Activated B cell treated with CpG ODN at 0.5 μM for 24 hours (primary cell): Measurements from ENCODE around the gene KIAA1549. TPM values are rescaled to one million over a fixed set of nuclear protein-coding genes. Genes with fewer than 3 reads are reported as not detected.
"Not testable (repeated sequence)": the region's sequence is repeated elsewhere in the genome, so short reads cannot be mapped to it uniquely, and the experiment has no call there.

Experiments
- ATAC-seq: fragments of 200-7000 bp; cut with Tn5 transposase; one replicate; pipeline ENCODE4 v1.10.0; 2021; ENCODE audit warnings: low read depth, mild to moderate bottlenecking, moderate library complexity
- CTCF ChIA-PET: fragments of 350-600 bp; sonication (Branson Sonifier 250); formaldehyde crosslinking; loops from one replicate; lab custom pipeline; 2021; ENCODE audit warnings: antibody characterized with exemption; lab: Charles Lee
- POLR2A ChIA-PET: fragments of 350-600 bp; sonication (Branson Sonifier 250); formaldehyde crosslinking; loops from one replicate; lab custom pipeline; 2021; ENCODE audit warnings: antibody characterized with exemption; lab: Charles Lee
- DNase-seq: peaks from one replicate; pipeline ENCODE4 v3.0.0; 2022
- H3K27ac Mint-ChIP-seq: one replicate; pipeline ENCODE4 v1.8.0; 2020; ENCODE audit warnings: mixed read lengths
- H3K27me3 Mint-ChIP-seq: one replicate; pipeline ENCODE4 v1.8.0; 2021; ENCODE audit warnings: mixed read lengths
- H3K36me3 Mint-ChIP-seq: one replicate; pipeline ENCODE4 v1.8.0; 2021; ENCODE audit warnings: low read depth, mixed read lengths
- H3K4me1 Mint-ChIP-seq: one replicate; pipeline ENCODE4 v1.8.0; 2021; ENCODE audit warnings: mixed read lengths
- H3K4me3 Mint-ChIP-seq: one replicate; pipeline ENCODE4 v1.8.0; 2020; ENCODE audit warnings: mild to moderate bottlenecking, mixed read lengths
- H3K9me3 Mint-ChIP-seq: one replicate; pipeline ENCODE4 v1.8.0; 2020; ENCODE audit warnings: mixed read lengths
- intact Hi-C: fragments of 100-400 bp; cut with micrococcal nuclease; formaldehyde crosslinking; loops from one replicate; pipeline ENCODE4 v1.15.1; 2024
- total RNA-seq: library from RNA; stranded (reverse); gene quantifications from 2 replicates; pipeline ENCODE4 v1.2.3, GENCODE V29; 2022
- TF ChIP-seq, protein P1 (sequence below): fragments of 200-600 bp; IDR thresholded peaks from one replicate; pipeline ENCODE4 v1.8.0; 2022; ENCODE audit warnings: antibody characterized with exemption, mild to moderate bottlenecking

KIAA1549 gene
- total RNA-seq, 1 donor from 2014 or later = 0.42 TPM

DNA sequence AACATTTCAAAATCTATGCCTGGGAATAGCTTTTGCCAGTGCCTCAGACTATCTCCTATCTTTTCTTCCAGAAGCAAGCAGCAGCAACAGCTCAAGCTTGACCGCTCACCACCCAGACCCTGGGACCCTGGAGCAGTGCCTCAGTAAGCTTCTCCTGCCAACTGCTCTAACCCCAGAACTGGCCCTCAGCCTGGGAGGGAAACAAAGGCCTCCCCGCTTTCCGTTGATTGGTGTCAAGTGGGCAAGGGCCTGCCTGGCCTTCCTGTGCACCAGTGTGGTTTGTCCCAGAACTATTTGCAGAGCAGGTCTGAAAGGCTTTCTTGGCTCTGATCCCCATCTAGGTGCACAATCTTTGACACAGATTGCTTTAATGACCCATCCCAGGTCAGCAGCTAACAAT is 179.9 kb downstream of the KIAA1549 start:
- no peak overlapping the region for H3K27ac Mint-ChIP-seq
- H3K36me3 Mint-ChIP-seq = no peaks in the 10 kb centered on the region
- H3K9me3 Mint-ChIP-seq = no peaks in the 10 kb centered on the region
- no peaks in the 10 kb centered on the region for H3K4me1 Mint-ChIP-seq
- TF ChIP-seq, protein P1, sequence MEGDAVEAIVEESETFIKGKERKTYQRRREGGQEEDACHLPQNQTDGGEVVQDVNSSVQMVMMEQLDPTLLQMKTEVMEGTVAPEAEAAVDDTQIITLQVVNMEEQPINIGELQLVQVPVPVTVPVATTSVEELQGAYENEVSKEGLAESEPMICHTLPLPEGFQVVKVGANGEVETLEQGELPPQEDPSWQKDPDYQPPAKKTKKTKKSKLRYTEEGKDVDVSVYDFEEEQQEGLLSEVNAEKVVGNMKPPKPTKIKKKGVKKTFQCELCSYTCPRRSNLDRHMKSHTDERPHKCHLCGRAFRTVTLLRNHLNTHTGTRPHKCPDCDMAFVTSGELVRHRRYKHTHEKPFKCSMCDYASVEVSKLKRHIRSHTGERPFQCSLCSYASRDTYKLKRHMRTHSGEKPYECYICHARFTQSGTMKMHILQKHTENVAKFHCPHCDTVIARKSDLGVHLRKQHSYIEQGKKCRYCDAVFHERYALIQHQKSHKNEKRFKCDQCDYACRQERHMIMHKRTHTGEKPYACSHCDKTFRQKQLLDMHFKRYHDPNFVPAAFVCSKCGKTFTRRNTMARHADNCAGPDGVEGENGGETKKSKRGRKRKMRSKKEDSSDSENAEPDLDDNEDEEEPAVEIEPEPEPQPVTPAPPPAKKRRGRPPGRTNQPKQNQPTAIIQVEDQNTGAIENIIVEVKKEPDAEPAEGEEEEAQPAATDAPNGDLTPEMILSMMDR = no peak
- no peak overlapping the region for H3K4me3 Mint-ChIP-seq
- ChIA-PET POLR2A (no interaction called here), CTCF (no interaction called here)
- DNase-seq (no peak), ATAC-seq (no peak)
- intact Hi-C loops = no loop called here
- no peaks in the 10 kb centered on the region for H3K27me3 Mint-ChIP-seq

DNA sequence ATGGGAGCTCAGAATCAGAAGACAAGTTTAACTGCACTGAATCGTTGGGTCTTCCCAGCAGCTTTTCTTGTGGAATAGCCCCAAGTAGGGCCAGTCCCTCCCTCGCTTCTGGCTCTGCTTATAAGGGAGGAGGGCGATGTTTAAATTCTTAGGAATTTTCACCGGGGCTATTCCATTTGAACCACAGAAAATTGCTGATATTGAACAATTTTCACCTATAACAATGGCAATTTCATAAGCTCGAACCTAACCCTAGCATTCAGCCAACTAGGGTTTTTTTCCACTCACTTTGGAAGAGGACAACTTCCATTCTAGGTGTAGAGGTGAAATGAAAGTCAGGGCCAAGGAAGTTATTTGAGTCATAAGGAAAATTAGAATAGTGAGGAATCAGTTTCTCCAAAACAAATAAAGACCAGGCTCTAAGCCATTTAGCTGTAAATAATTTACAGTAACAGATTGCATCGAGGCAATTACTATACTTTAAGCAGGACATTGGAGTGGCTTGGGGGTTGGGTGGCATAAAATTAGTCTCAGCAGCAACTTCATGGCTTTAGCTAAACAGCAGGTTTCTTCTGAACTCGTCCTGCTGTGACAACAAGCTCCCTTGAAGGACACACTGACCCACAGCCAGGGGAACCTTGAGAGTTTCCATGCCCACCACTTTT is 181.7 kb downstream of the KIAA1549 start:
- POLR2A ChIA-PET = no interaction called here
- Mint-ChIP-seq H3K36me3 (no peaks in the 10 kb centered on the region), H3K9me3 (no peaks in the 10 kb centered on the region), H3K4me1 (no peaks in the 10 kb centered on the region), H3K4me3 (no peak overlapping the region), H3K27me3 (no peaks in the 10 kb centered on the region), H3K27ac (no peak overlapping the region)
- DNase-seq (no peak), ATAC-seq (no peak)
- TF ChIP-seq, protein P1 = no peak
- intact Hi-C loops = no loop called here
- CTCF ChIA-PET = no interaction called here

DNA sequence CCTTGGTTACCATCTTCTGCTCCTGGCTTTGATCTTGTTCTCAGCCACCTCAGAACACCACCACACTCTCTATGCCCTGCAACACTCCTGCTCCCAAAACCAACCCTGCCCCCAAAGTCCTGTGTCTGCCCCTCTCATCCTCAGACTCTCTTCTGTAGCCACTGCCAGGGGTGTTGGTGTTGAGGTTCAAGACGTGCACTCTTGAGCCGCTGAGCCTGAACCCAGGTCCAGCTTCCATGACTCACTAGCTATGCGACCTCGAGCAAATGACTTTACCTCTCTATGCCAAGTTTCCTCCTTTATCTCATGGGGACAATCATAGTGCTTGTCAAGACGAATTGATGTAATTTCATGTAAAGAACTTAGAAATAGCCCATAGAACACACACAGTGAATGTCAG is 182.4 kb downstream of the KIAA1549 start:
- Mint-ChIP-seq H3K27me3 (no peaks in the 10 kb centered on the region), H3K4me3 (no peak overlapping the region), H3K36me3 (no peaks in the 10 kb centered on the region), H3K27ac (no peak overlapping the region), H3K4me1 (no peaks in the 10 kb centered on the region), H3K9me3 (no peaks in the 10 kb centered on the region)
- ATAC-seq (no peak), DNase-seq (no peak)
- POLR2A ChIA-PET = no interaction called here
- CTCF ChIA-PET = no interaction called here
- TF ChIP-seq, protein P1 = no peak
- intact Hi-C loops = no loop called here

DNA sequence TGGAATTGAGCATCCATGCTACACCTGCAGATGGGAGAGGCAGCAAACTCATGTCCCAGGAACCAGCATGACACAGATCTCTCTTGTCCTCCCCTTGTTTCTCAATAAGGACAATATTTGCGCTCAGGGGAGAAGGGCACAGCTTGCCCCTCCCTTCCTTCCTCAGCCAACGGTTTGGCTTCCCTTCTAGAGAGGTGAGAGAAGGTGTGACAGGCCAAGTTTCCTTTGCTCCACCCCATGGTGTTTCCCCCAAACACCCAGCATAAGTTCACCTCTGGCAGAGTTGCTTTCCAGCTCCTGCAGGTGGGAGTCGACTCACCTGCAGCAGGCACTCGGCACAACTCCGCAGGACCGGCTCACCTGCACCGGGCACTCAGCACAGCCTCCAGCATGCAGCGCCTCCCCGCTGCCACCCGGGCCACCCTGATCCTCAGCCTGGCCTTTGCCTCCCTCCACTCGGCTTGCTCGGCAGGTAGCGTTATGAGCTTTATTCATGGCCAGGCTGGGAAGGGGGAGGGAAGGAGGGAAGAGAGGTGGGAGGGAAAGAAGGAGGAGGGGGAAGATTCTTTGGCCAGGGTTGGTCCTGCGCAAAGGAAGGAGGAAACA is 183.4 kb downstream of the KIAA1549 start, which contains the start of the genes ATP6V0A4 and TMEM213:
TSS of gene ATP6V0A4 (minus strand) at position 482 of the 606 bp plus-strand sequence. CDS start 26,949 bp downstream, outside the sequence.
TSS of gene TMEM213 (plus strand) at position 280 of the 606 bp plus-strand sequence. CDS start at position 391, 111 bp downstream.
- Mint-ChIP-seq H3K9me3 (no peaks in the 10 kb centered on the region), H3K27me3 (no peaks in the 10 kb centered on the region), H3K4me1 (no peaks in the 10 kb centered on the region), H3K36me3 (no peaks in the 10 kb centered on the region), H3K4me3 (no peak within 1 kb of the TSS), H3K27ac (no peak within 1 kb of the TSS)
- ATAC-seq = no peak
- intact Hi-C loops = no loop called here
- DNase-seq = no peak
- CTCF ChIA-PET = no interaction called here
- TF ChIP-seq, protein P1 = no peak
- POLR2A ChIA-PET = no interaction called here

DNA sequence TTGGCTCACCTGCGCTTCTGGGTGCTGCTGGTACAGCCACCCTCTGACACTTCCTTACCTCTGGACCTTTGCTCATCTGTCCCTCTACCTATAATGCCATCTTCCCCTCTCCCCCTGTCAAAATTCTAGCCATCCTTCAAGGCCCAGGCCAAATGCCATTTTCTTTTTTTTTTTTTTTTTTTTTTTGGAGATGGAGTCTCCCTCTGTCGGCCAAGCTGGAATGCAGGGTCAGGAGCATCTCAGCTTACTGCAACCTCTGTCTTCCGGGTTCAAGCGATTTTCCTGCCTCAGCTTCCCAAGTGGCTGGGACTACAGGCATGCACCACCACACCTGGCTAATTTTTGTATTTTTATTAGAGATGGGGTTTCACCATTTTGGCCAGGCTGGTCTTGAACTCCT is 184.1 kb downstream of the KIAA1549 start:
- H3K27ac Mint-ChIP-seq, POLR2A ChIA-PET, H3K4me1 Mint-ChIP-seq, H3K4me3 Mint-ChIP-seq, H3K27me3 Mint-ChIP-seq, ATAC-seq, intact Hi-C loops, H3K36me3 Mint-ChIP-seq, DNase-seq, H3K9me3 Mint-ChIP-seq, CTCF ChIA-PET: not testable (repeated sequence)
